IPS-18a (cell line): ENCODE measurements around the gene OLFML3.

ENCODE experiments used
- H3K27ac ChIP-seq: one replicate; pipeline ENCODE4 v1.5.1; 2013; ENCODE audit warnings: low read length
- H3K27me3 ChIP-seq: one replicate; pipeline ENCODE4 v1.6.1; 2013; ENCODE audit warnings: mild to moderate bottlenecking, low read length; ENCODE audit not compliant: control insufficient read depth, insufficient read depth
- H3K36me3 ChIP-seq: one replicate; pipeline ENCODE4 v1.6.1; 2013; ENCODE audit warnings: low read depth, low read length; ENCODE audit not compliant: control insufficient read depth
- H3K4me1 ChIP-seq: one replicate; pipeline ENCODE4 v1.6.1; 2013; ENCODE audit warnings: low read depth, low read length; ENCODE audit not compliant: control insufficient read depth
- H3K4me3 ChIP-seq: one replicate; pipeline ENCODE4 v1.5.1; 2013; ENCODE audit warnings: low read length
- H3K9ac ChIP-seq: one replicate; pipeline ENCODE4 v1.6.1; 2013; ENCODE audit warnings: mild to moderate bottlenecking, low read length, moderate library complexity
- H3K9me3 ChIP-seq: one replicate; pipeline ENCODE4 v1.6.1; 2013; ENCODE audit warnings: low read depth, low read length; ENCODE audit not compliant: control insufficient read depth

Gene OLFML3

GRCh38 chr1:113978863-113979702 lies at the start of gene OLFML3:
TSS of gene OLFML3 (plus strand) at chr1:113979474. CDS start at chr1:113979517, 43 bp downstream.
- Histone ChIP-seq H3K27ac (peak within 1 kb of the TSS; percentile 89), H3K4me1 (peaks cover 72% of the 10 kb centered on the region), H3K4me3 (peak within 1 kb of the TSS; percentile 37)

GRCh38 chr1:113929750-113930498 lies 49.4 kb upstream of the OLFML3 start:
- Histone ChIP-seq H3K9ac (peak overlapping the region; percentile 76), H3K27ac (no peak overlapping the region), H3K9me3 (no peaks in the 10 kb centered on the region), H3K4me1 (peaks cover 15% of the 10 kb centered on the region), H3K27me3 (peaks cover 10% of the 10 kb centered on the region), H3K4me3 (peak overlapping the region; percentile 99), H3K36me3 (no peaks in the 10 kb centered on the region)

More at GRCh38 chr1:113978863-113979702, at the start of gene OLFML3:
- H3K36me3 ChIP-seq: peaks cover 2% of the 10 kb centered on the region
- no peaks in the 10 kb centered on the region for H3K9me3 ChIP-seq
- peak within 1 kb of the TSS; percentile 61 for H3K9ac ChIP-seq
- H3K27me3 ChIP-seq: no peaks in the 10 kb centered on the region

- peaks cover 15% of the 10 kb centered on the region for H3K4me1 ChIP-seq
- H3K9me3 ChIP-seq: no peaks in the 10 kb centered on the region
- H3K27ac ChIP-seq: no peak overlapping the region
- peaks cover 10% of the 10 kb centered on the region for H3K27me3 ChIP-seq
- no peaks in the 10 kb centered on the region for H3K36me3 ChIP-seq
- peak overlapping the region; percentile 99 for H3K4me3 ChIP-seq
- peak overlapping the region; percentile 76 for H3K9ac ChIP-seq
Observed at GRCh38 chr1:113930499-113931161, 48.6 kb upstream of the OLFML3 start.

- no peaks in the 10 kb centered on the region for H3K9me3 ChIP-seq
- no peak overlapping the region for H3K4me3 ChIP-seq
- H3K27ac ChIP-seq: no peak overlapping the region
- H3K27me3 ChIP-seq: peaks cover 10% of the 10 kb centered on the region
- H3K36me3 ChIP-seq: no peaks in the 10 kb centered on the region
- peaks cover 18% of the 10 kb centered on the region for H3K4me1 ChIP-seq
- H3K9ac ChIP-seq: no peak overlapping the region
Observed at GRCh38 chr1:113931451-113931851, 47.8 kb upstream of the OLFML3 start.

GRCh38 chr1:113934006-113934405 lies 45.3 kb upstream of the OLFML3 start:
- H3K4me1 ChIP-seq: peaks cover 10% of the 10 kb centered on the region
- H3K27me3 ChIP-seq: no peaks in the 10 kb centered on the region
- no peak overlapping the region for H3K27ac ChIP-seq
- H3K9ac ChIP-seq: no peak overlapping the region
- H3K4me3 ChIP-seq: no peak overlapping the region
- H3K9me3 ChIP-seq: no peaks in the 10 kb centered on the region
- H3K36me3 ChIP-seq: no peaks in the 10 kb centered on the region

- no peak overlapping the region for H3K27ac ChIP-seq
- H3K27me3 ChIP-seq: no peaks in the 10 kb centered on the region
- no peaks in the 10 kb centered on the region for H3K36me3 ChIP-seq
- H3K9ac ChIP-seq: no peak overlapping the region
- H3K9me3 ChIP-seq: no peaks in the 10 kb centered on the region
- no peak overlapping the region for H3K4me3 ChIP-seq
- peaks cover 10% of the 10 kb centered on the region for H3K4me1 ChIP-seq
Observed at GRCh38 chr1:113934511-113935055, 44.7 kb upstream of the OLFML3 start.

GRCh38 chr1:113935176-113935575 lies 44.1 kb upstream of the OLFML3 start:
- peaks cover under 1% of the 10 kb centered on the region for H3K36me3 ChIP-seq
- no peak overlapping the region for H3K4me3 ChIP-seq
- H3K9me3 ChIP-seq: no peaks in the 10 kb centered on the region
- peaks cover 10% of the 10 kb centered on the region for H3K4me1 ChIP-seq
- no peak overlapping the region for H3K9ac ChIP-seq
- H3K27me3 ChIP-seq: no peaks in the 10 kb centered on the region
- no peak overlapping the region for H3K27ac ChIP-seq

GRCh38 chr1:113935970-113936369 lies 43.3 kb upstream of the OLFML3 start:
- Histone ChIP-seq H3K27me3 (no peaks in the 10 kb centered on the region), H3K4me3 (no peak overlapping the region), H3K36me3 (peaks cover 8% of the 10 kb centered on the region), H3K4me1 (peaks cover 4% of the 10 kb centered on the region), H3K27ac (no peak overlapping the region), H3K9me3 (no peaks in the 10 kb centered on the region), H3K9ac (no peak overlapping the region)

GRCh38 chr1:113937146-113937545 lies 42.1 kb upstream of the OLFML3 start:
- H3K36me3 ChIP-seq: peaks cover 14% of the 10 kb centered on the region
- peaks cover 4% of the 10 kb centered on the region for H3K4me1 ChIP-seq
- no peak overlapping the region for H3K9ac ChIP-seq
- H3K27ac ChIP-seq: no peak overlapping the region
- H3K4me3 ChIP-seq: no peak overlapping the region
- H3K9me3 ChIP-seq: no peaks in the 10 kb centered on the region
- H3K27me3 ChIP-seq: no peaks in the 10 kb centered on the region

GRCh38 chr1:113938192-113938591 lies 41.1 kb upstream of the OLFML3 start:
- Histone ChIP-seq H3K27ac (no peak overlapping the region), H3K9me3 (no peaks in the 10 kb centered on the region), H3K36me3 (peaks cover 16% of the 10 kb centered on the region), H3K4me3 (no peak overlapping the region), H3K27me3 (no peaks in the 10 kb centered on the region), H3K9ac (no peak overlapping the region), H3K4me1 (peaks cover 4% of the 10 kb centered on the region)
